Astrocyte of the spinal cord (primary cell): ENCODE results near the gene SOCS6.
"Not testable (repeated sequence)": the region's sequence is repeated elsewhere in the genome, so short reads cannot be mapped to it uniquely, and the experiment has no call there.

Source experiments
- DNase-seq: peaks from one replicate; pipeline ENCODE4 v3.0.0; 2011; ENCODE audit warnings: low read depth, low spot score
- H3K4me3 ChIP-seq: 2 replicates; pipeline ENCODE4 v1.5.1; 2011; ENCODE audit warnings: low read depth, mild to moderate bottlenecking, low read length, moderate library complexity
- in situ Hi-C: cut with HindIII; loops from 2 replicates; pipeline ENCODE4 v1.10.0; 2017; ENCODE audit warnings: low sequenced_read_pairs
- TF ChIP-seq, protein P1 (sequence below): IDR thresholded peaks from 2 replicates; pipeline ENCODE4 v1.5.1; 2012; ENCODE audit warnings: low read depth, mild to moderate bottlenecking, low read length, inconsistent platforms

SOCS6 gene

DNA sequence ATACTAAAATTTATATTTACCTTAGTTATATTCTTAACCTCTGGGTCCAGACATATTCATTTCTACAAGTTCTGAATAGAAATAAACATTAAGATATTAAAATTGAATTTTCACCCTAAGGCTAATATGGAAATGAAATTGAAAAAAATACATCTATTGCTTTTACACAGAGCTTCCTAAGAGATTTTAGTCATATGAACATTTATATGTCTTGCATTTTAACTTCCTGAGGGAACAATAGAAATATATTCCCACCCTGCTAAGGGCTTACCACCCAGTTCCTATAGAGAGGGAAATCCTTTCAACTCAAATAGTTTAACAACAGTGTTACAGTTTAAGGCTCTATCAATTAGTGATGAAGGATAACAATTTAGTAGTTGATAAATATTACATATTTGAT lies 60.5 kb downstream of the SOCS6 start:
- in situ Hi-C loops, result no loop called here
- no peak overlapping the region for H3K4me3 ChIP-seq
- no peak for DNase-seq
- TF ChIP-seq, protein P1, sequence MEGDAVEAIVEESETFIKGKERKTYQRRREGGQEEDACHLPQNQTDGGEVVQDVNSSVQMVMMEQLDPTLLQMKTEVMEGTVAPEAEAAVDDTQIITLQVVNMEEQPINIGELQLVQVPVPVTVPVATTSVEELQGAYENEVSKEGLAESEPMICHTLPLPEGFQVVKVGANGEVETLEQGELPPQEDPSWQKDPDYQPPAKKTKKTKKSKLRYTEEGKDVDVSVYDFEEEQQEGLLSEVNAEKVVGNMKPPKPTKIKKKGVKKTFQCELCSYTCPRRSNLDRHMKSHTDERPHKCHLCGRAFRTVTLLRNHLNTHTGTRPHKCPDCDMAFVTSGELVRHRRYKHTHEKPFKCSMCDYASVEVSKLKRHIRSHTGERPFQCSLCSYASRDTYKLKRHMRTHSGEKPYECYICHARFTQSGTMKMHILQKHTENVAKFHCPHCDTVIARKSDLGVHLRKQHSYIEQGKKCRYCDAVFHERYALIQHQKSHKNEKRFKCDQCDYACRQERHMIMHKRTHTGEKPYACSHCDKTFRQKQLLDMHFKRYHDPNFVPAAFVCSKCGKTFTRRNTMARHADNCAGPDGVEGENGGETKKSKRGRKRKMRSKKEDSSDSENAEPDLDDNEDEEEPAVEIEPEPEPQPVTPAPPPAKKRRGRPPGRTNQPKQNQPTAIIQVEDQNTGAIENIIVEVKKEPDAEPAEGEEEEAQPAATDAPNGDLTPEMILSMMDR, result no peak

DNA sequence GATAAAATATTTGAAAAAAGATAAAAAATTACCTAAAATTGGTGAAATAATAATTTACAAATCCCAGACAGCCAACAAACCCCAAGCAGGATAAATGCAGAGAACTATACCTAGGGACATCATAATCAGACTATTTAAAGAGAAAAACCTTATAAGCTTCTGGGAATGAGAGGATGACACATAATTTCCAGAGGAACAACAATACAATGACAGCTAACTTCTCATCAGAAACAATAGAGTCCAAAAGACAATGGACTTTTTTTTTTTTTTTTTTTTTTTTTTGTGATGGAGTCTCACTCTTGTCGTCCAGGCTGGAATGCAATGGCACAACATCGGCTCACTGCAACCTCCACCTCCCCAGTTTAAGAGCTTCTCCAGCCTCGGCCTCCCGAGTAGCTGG lies 65.2 kb downstream of the SOCS6 start:
- DNase-seq, result no peak
- TF ChIP-seq, protein P1, result no peak
- H3K4me3 ChIP-seq, result no peak overlapping the region
- in situ Hi-C loops, result no loop called here

- in situ Hi-C loops, result no loop called here
- H3K4me3 ChIP-seq, result no peak overlapping the region
- DNase-seq, result no peak
- TF ChIP-seq, protein P1, result no peak
Measured at GRCh38 chr18:70354771-70355170, 65.9 kb downstream of the SOCS6 start.

DNA sequence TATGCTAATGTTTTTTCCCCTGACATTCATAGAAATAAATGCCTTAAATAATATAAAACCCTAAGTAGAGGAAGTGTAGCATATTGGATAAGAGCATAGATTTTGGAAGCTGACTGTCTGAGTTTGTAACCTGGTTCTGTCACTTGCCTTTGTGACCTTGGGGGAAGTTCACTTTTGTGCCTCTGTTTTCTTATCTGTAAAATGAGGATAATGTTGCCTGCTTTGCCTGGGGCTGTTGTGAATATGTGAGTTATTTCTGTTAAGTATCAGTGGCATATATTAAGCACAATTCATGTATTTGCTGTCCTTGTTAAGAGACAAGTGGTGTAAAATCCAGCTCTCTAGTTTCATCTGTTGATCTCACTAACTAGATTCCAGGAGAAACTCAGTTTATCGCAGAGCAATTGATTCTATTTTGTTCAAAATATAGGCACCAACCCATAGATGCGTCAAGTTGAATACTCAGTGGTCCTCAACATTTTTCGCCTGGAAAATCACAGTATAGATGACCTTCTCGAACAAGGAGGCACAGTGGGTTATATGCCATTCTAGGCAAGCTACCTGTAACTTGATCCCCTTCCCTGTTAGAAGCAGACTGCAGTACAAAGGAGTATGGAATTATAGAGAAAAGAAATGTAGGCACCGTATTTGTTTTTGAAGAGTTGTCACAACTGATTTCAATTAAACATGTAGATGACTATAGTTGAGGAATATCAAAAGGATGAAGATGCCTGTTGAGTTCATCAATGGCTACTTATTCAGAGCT lies 67.0 kb downstream of the SOCS6 start:
- no peak overlapping the region for H3K4me3 ChIP-seq
- in situ Hi-C loops, result no loop called here
- no peak for DNase-seq
- TF ChIP-seq, protein P1, result no peak

- DNase-seq, result peak; percentile 83
- in situ Hi-C loops, H3K4me3 ChIP-seq: not testable (repeated sequence)
Measured at GRCh38 chr18:70358105-70358406, 69.2 kb downstream of the SOCS6 start.

DNA sequence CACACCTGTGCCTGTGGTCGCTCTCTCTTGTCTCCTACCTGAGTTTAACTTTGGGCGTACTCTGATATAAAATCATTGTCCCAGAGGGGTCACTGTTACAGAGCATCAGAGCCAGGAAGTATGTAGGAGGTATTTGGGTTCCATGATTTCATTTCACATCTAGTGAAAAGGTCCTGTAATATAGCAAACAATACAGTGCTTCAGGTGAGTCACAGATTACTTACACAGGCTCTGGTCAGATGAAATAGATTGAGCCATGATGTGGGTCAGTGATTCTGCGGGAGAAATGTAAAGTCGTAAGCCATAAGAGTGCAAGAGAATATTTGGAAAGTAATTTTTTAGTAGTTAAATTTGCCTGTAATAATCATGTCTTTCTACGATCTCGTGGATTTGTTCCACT lies 70.2 kb downstream of the SOCS6 start:
- DNase-seq, result no peak
- in situ Hi-C loops, result no loop called here
- TF ChIP-seq, protein P1, result no peak
- no peak overlapping the region for H3K4me3 ChIP-seq

GRCh38 chr18:70362258-70362657 lies 73.4 kb downstream of the SOCS6 start:
- in situ Hi-C loops, result no loop called here
- TF ChIP-seq, protein P1, result no peak
- DNase-seq, result no peak
- H3K4me3 ChIP-seq, result no peak overlapping the region
